PFSK-1 (cell line): ENCODE measurements around the gene TBC1D22A.

Experiments used
- FOXP2 ChIP-seq: optimal IDR thresholded peaks from 2 replicates; pipeline ENCODE3; 2011; ENCODE audit warnings: borderline replicate concordance, control low read depth, inconsistent platforms; ENCODE audit not compliant: insufficient read depth; ENCODE audit errors: extremely low read length, extremely low read depth
- POLR2AphosphoS5 ChIP-seq: IDR thresholded peaks from 2 replicates; pipeline ENCODE4 v1.6.1; 2012; ENCODE audit warnings: low read depth, mild to moderate bottlenecking, control low read depth, low read length, moderate library complexity
- SIN3A ChIP-seq: IDR thresholded peaks from 2 replicates; pipeline ENCODE4 v1.6.1; 2012; ENCODE audit warnings: mild to moderate bottlenecking, low read length, moderate library complexity, borderline replicate concordance; ENCODE audit not compliant: insufficient read depth
- TAF1 ChIP-seq: IDR thresholded peaks from 2 replicates; pipeline ENCODE4 v1.6.1; 2012; ENCODE audit warnings: low read length, control low read depth, borderline replicate concordance; ENCODE audit not compliant: insufficient read depth
- TF ChIP-seq, protein P1 (sequence below), 2 experiments: IDR thresholded peaks; 2 replicates each; pipeline versions ENCODE4 v1.6.1 to v1.8.0; 2011 to 2012; ENCODE audit warnings: low read depth in 2 of 2, low read length in 2 of 2, control low read depth in 1 of 2, inconsistent platforms in 1 of 2, mild to moderate bottlenecking in 1 of 2, moderate library complexity in 1 of 2; ENCODE audit not compliant: insufficient read depth in 1 of 2

TBC1D22A gene

DNA sequence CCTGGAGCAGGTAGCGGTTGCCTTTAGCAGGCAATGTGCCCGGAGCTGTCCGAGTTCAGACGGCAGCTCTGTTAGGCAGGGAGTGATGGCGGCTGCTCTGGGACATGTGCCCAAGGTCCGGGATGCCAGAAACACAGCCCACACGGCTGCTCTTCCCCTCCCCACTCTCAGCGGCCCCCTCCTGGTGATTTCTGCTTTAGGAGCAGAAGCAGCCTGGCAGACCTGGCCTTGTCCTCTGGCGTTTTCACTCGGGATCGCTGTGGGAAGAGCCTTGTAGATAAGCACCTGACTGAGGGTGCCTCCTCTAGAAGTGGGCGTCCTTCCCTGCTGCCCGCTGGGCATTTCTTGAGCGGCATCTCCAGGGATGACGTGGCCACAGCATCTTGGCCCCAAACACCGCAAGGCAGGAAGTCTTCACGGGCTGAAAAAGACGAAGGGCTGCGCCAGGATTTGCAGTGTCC is 392.2 kb downstream of the TBC1D22A start:
- TF ChIP-seq POLR2AphosphoS5 = no peak
- TF ChIP-seq TAF1 = no peak
- TF ChIP-seq SIN3A = no peak
- TF ChIP-seq FOXP2 = no peak
- TF ChIP-seq, protein P1, sequence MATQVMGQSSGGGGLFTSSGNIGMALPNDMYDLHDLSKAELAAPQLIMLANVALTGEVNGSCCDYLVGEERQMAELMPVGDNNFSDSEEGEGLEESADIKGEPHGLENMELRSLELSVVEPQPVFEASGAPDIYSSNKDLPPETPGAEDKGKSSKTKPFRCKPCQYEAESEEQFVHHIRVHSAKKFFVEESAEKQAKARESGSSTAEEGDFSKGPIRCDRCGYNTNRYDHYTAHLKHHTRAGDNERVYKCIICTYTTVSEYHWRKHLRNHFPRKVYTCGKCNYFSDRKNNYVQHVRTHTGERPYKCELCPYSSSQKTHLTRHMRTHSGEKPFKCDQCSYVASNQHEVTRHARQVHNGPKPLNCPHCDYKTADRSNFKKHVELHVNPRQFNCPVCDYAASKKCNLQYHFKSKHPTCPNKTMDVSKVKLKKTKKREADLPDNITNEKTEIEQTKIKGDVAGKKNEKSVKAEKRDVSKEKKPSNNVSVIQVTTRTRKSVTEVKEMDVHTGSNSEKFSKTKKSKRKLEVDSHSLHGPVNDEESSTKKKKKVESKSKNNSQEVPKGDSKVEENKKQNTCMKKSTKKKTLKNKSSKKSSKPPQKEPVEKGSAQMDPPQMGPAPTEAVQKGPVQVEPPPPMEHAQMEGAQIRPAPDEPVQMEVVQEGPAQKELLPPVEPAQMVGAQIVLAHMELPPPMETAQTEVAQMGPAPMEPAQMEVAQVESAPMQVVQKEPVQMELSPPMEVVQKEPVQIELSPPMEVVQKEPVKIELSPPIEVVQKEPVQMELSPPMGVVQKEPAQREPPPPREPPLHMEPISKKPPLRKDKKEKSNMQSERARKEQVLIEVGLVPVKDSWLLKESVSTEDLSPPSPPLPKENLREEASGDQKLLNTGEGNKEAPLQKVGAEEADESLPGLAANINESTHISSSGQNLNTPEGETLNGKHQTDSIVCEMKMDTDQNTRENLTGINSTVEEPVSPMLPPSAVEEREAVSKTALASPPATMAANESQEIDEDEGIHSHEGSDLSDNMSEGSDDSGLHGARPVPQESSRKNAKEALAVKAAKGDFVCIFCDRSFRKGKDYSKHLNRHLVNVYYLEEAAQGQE (IDR thresholded peaks at IDR 0.05; ENCODE audit: insufficient read depth in 1 of 2, low read depth in 2 of 2, low read length in 2 of 2) = no peak

DNA sequence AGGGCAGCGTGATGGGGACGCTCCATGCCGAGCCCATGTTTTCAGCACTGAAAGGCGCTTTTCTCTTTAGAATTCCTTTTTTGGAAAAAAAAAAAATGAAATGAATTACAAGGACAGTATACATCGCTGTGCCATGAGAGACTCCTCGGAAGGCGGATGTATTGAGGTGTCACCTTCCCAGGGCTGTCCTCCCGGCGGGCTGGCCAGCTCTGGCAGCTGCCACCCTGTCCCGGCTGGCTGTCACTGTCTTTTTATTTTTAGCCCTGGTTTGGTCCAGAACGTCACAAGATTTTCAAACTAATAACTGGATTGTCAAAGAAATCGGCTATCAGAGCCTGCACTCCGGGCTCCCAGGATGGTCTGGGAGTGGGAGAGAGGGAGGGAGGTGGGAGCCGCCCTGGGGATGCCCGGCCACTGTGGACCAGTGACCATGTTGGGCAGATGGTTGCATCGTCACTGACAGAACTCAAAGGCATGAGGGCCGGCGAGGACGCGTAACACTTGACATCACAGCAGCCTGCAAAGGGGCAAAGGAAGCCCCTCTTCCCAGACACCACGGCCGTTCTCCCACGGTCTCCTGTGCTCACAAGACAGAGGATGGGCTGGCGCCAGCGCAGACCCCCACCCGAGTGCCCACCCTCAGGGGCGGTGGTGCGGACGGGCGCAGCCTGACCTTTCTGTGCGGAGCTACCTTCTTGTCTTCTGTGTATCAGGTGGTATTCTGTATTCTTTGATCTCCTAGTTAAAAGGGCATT is 392.9 kb downstream of the TBC1D22A start:
- no peak for TF ChIP-seq FOXP2

DNA sequence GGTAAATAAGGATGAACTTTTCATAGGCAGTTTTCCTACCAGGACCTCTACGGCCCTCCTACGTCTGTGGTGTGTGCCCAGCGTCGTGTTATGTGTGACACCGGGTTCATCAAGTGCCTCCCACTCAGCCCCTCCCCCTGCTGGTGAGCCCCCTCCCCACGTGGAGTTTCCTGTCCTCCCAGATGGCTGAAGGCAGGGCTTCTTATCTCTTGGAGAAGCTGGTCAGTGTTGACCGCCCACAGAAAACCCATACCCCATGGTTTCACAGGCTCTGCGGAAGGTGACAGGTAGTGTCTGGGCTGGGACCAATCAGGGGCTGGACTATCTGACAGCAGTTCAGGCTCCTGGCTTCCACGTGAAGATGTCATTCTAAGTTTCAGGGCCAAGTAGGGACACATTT is 393.5 kb downstream of the TBC1D22A start:
- TF ChIP-seq, protein P1 (IDR thresholded peaks at IDR 0.05; ENCODE audit: insufficient read depth in 1 of 2, low read depth in 2 of 2, low read length in 2 of 2) = no peak

DNA sequence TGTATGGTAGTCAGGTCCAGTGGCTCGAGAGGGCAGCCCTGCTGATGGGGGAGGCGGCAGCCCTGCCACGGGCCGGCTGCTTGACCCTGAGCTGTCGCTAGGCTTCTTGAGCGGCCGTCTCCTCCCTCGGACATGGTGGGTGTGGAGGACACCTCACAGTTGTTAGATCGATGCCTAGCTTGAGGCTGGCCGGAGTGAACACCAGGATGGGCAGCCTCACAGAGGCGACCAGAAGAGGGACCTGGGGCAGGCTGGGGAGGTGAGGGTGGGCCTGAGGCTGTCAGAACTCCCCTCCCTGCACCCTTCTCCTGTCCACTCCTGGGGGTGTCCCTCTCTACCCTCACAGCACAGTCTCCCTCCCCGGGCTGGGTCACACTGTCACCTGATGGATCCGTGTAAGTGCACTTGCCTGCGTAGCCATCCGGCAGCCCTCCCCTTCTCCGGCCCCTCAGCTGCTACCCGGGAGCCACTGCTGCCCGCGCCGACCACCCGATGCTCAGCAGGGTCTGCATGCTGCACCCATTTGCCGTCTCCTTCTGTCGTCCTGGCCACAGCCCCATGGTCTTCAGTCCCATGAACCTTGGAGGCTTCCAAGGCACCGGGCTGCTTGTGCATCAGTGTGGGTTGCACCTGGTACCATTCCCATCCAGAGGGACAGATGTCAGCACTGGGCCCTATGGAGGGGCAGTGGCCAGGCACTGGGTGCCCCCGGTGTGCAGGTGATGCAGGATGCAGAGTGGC is 394.1 kb downstream of the TBC1D22A start:
- TF ChIP-seq FOXP2 = no peak
- no peak for TF ChIP-seq POLR2AphosphoS5
- TF ChIP-seq, protein P1 (IDR thresholded peaks at IDR 0.05; ENCODE audit: insufficient read depth in 1 of 2, low read depth in 2 of 2, low read length in 2 of 2) = no peak
- no peak for TF ChIP-seq TAF1
- no peak for TF ChIP-seq SIN3A

DNA sequence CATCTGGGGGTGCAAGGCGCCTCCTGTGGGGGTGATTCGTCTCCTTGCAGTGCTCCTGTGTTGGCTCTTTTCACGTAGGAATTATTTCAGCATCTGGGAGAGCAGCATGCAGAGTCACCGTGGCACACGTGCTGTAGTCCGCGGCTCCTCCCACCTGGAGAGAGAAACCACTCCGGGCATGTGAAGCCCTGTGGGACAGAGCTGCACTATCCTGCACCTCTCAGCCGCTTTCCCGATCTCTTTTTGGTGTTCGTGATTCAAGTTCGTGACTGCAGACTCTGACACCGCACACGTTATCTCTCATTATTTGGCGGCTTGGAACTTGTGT is 394.6 kb downstream of the TBC1D22A start:
- no peak for TF ChIP-seq SIN3A
- no peak for TF ChIP-seq TAF1
- TF ChIP-seq FOXP2 = no peak
- TF ChIP-seq, protein P1 (IDR thresholded peaks at IDR 0.05; ENCODE audit: insufficient read depth in 1 of 2, low read depth in 2 of 2, low read length in 2 of 2) = no peak
- TF ChIP-seq POLR2AphosphoS5 = no peak
